Vagina (tissue), 2 donors: ENCODE results near the gene SCTR.

Experiments used
- POLR2A ChIP-seq, 2 donors: fragments of 450-650 bp; IDR thresholded peaks; one replicate each; pipeline ENCODE4 v1.6.1; 2017; ENCODE audit warnings: antibody characterized with exemption in 2 of 2, mild to moderate bottlenecking in 2 of 2, moderate library complexity in 2 of 2
- TF ChIP-seq, protein P1 (sequence below), 3 experiments: fragments of 450-650 bp in 2 of 3; fragments of 200-600 bp in 1 of 3; sonication (generic) in 1 of 3; IDR thresholded peaks; one replicate each; pipeline ENCODE4 v1.5.1; 2017 to 2019; ENCODE audit warnings: antibody characterized with exemption in 3 of 3, mild to moderate bottlenecking in 2 of 3, moderate library complexity in 2 of 3

DNA sequence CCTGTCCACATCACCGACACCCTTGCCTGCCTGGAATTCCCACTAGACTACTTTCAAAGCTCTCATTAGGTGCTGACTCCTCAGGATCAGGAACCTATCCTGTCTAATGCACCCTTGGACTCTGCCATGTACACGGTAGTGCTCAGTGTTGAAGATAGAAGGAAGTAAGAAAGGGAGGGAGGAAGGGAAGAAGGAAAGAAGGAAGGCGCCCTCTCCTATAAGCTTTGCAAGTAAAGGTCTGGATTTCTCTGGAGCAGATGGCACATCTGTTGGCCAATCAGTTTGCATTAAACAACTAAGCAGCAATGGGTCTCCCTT is 45.3 kb downstream of the SCTR start:
- TF ChIP-seq, protein P1, sequence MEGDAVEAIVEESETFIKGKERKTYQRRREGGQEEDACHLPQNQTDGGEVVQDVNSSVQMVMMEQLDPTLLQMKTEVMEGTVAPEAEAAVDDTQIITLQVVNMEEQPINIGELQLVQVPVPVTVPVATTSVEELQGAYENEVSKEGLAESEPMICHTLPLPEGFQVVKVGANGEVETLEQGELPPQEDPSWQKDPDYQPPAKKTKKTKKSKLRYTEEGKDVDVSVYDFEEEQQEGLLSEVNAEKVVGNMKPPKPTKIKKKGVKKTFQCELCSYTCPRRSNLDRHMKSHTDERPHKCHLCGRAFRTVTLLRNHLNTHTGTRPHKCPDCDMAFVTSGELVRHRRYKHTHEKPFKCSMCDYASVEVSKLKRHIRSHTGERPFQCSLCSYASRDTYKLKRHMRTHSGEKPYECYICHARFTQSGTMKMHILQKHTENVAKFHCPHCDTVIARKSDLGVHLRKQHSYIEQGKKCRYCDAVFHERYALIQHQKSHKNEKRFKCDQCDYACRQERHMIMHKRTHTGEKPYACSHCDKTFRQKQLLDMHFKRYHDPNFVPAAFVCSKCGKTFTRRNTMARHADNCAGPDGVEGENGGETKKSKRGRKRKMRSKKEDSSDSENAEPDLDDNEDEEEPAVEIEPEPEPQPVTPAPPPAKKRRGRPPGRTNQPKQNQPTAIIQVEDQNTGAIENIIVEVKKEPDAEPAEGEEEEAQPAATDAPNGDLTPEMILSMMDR (IDR thresholded peaks at IDR 0.05): no peak
- TF ChIP-seq POLR2A (IDR thresholded peaks at IDR 0.05): no peak
